Naive thymus-derived CD8-positive, alpha-beta T cell (primary cell): ENCODE data around the gene TLK1. TPM values are rescaled to one million over a fixed set of nuclear protein-coding genes. Genes with fewer than 3 reads are reported as not detected.

Experiments used
- ATAC-seq, 2 donors: fragments of 150-1000 bp; cut with Tn5 transposase in 1 of 2; sonication (Bioruptor Pico), chemical (Tn5 transposase) in 1 of 2; 1 replicate in 1 of 2; 2 replicates in 1 of 2; pipeline ENCODE4 v1.10.0; 2021; ENCODE audit warnings: mild to moderate bottlenecking in 2 of 2, moderate library complexity in 2 of 2
- POLR2A ChIA-PET: fragments of 350-600 bp; sonication (Branson Sonifier 250); formaldehyde crosslinking; loops from one replicate; lab custom pipeline; 2021; ENCODE audit warnings: antibody characterized with exemption; lab: Charles Lee
- DNase-seq, 10 donors: peaks; one replicate each; pipeline versions ENCODE4 v3.0.0 to v3.0.0-alpha.2; 2020 to 2022
- H3K27ac Mint-ChIP-seq, 10 donors: one replicate each; pipeline ENCODE4 v1.8.0; 2020 to 2022; ENCODE audit warnings: mild to moderate bottlenecking in 10 of 10, mixed read lengths in 10 of 10, moderate library complexity in 4 of 10, inconsistent platforms in 1 of 10
- H3K27me3 Mint-ChIP-seq, 5 donors: one replicate each; pipeline ENCODE4 v1.8.0; 2021 to 2022; ENCODE audit warnings: mixed read lengths in 5 of 5
- H3K36me3 Mint-ChIP-seq, 3 donors: one replicate each; pipeline ENCODE4 v1.8.0; 2020 to 2022; ENCODE audit warnings: mixed read lengths in 3 of 3, mild to moderate bottlenecking in 2 of 3, inconsistent platforms in 1 of 3
- H3K4me1 Mint-ChIP-seq, 4 donors: one replicate each; pipeline ENCODE4 v1.8.0; 2021 to 2022; ENCODE audit warnings: mixed read lengths in 4 of 4
- H3K4me3 Mint-ChIP-seq, 10 donors: one replicate each; pipeline ENCODE4 v1.8.0; 2020 to 2022; ENCODE audit warnings: mild to moderate bottlenecking in 10 of 10, mixed read lengths in 10 of 10, moderate library complexity in 6 of 10, inconsistent platforms in 1 of 10
- H3K9me3 Mint-ChIP-seq, 9 donors: one replicate each; pipeline ENCODE4 v1.8.0; 2020 to 2022; ENCODE audit warnings: mixed read lengths in 9 of 9, mild to moderate bottlenecking in 3 of 9, inconsistent platforms in 1 of 9, moderate library complexity in 1 of 9
- polyA plus RNA-seq, 3 donors: library from polyadenylated mRNA; unstranded; fragments of 300-500 nt; fragmentation: Illumina TruSeq; gene quantifications; one replicate each; pipeline ENCODE4 v1.2.3, GENCODE V29; 2021
- total RNA-seq, 8 experiments: library from RNA in 2 of 8; stranded (reverse) in 2 of 8; gene quantifications; one replicate each; pipeline ENCODE4 v1.2.3 and lab custom pipeline; 2021 to 2026

Gene TLK1
- total and polyA plus RNA-seq, 5 experiments from 2014 or later: 27.3 to 159 (median 53.7) TPM

- ATAC-seq (no peak), DNase-seq (no peak)
- H3K27ac Mint-ChIP-seq: no peak overlapping the region
- H3K9me3 Mint-ChIP-seq: no peaks in the 10 kb centered on the region
- POLR2A ChIA-PET: no interaction called here
- H3K36me3 Mint-ChIP-seq: peaks cover 7 to 50% (median 25%) of the 10 kb centered on the region in 3 donors
- peaks cover 4 to 18% (median 9%) of the 10 kb centered on the region in 4 donors for H3K4me1 Mint-ChIP-seq
- no peaks in the 10 kb centered on the region for H3K27me3 Mint-ChIP-seq
- H3K4me3 Mint-ChIP-seq: no peak overlapping the region
Observed at GRCh38 chr2:171016125-171016524, 144.6 kb downstream of the TLK1 start.

- ATAC-seq (no peak), DNase-seq (no peak)
- Mint-ChIP-seq H3K4me1 (peaks cover 0 to 14% (median 5%) of the 10 kb centered on the region in 4 donors), H3K9me3 (no peaks in the 10 kb centered on the region), H3K27me3 (no peaks in the 10 kb centered on the region), H3K36me3 (peaks cover 14 to 63% (median 24%) of the 10 kb centered on the region in 3 donors), H3K27ac (peak overlapping the region in 1 of 10 donors; percentile 5), H3K4me3 (no peak overlapping the region)
- POLR2A ChIA-PET: interaction anchor here (0.7 kb wide), 1 partner anchor 21 kb away, joined by 3 read pairs; no protein-coding TSS in a partner anchor
Observed at GRCh38 chr2:171013851-171014250, 146.8 kb downstream of the TLK1 start.

- DNase-seq (no peak), ATAC-seq (no peak)
- H3K4me1 Mint-ChIP-seq: peaks cover 0 to 4% (median 2%) of the 10 kb centered on the region in 4 donors
- peaks cover 24 to 84% (median 30%) of the 10 kb centered on the region in 3 donors for H3K36me3 Mint-ChIP-seq
- H3K27me3 Mint-ChIP-seq: no peaks in the 10 kb centered on the region
- H3K9me3 Mint-ChIP-seq: no peaks in the 10 kb centered on the region
- POLR2A ChIA-PET: no interaction called here
- H3K27ac Mint-ChIP-seq: peak overlapping the region in 4 of 10 donors; percentile 0 to 75 (median 20)
- H3K4me3 Mint-ChIP-seq: no peak overlapping the region
Observed at GRCh38 chr2:171009386-171009785, 151.3 kb downstream of the TLK1 start.

GRCh38 chr2:171008550-171009205, 152.0 kb downstream of the TLK1 start:
- H3K4me3 Mint-ChIP-seq: no peak overlapping the region
- POLR2A ChIA-PET: interaction anchor here (0.7 to 1.3 kb wide), 3 partner anchors 78 to 425 kb away, joined by 3 to 4 read pairs (median 3); partner anchors contain the start of gene METTL8
- H3K27ac Mint-ChIP-seq: peak overlapping the region in 6 of 10 donors; percentile 28 to 69 (median 46)
- no peaks in the 10 kb centered on the region for H3K27me3 Mint-ChIP-seq
- no peaks in the 10 kb centered on the region for H3K9me3 Mint-ChIP-seq
- H3K4me1 Mint-ChIP-seq: peaks cover 0 to 3% (median 2%) of the 10 kb centered on the region in 4 donors
- H3K36me3 Mint-ChIP-seq: peaks cover 22 to 84% (median 33%) of the 10 kb centered on the region in 3 donors
- ATAC-seq (no peak), DNase-seq (no peak)

- no peak overlapping the region for H3K4me3 Mint-ChIP-seq
- ATAC-seq: no peak
- POLR2A ChIA-PET: no interaction called here
- peaks cover 20 to 78% (median 29%) of the 10 kb centered on the region in 3 donors for H3K36me3 Mint-ChIP-seq
- peaks cover 0 to 3% (median 2%) of the 10 kb centered on the region in 4 donors for H3K4me1 Mint-ChIP-seq
- no peak for DNase-seq
- no peaks in the 10 kb centered on the region for H3K27me3 Mint-ChIP-seq
- no peaks in the 10 kb centered on the region for H3K9me3 Mint-ChIP-seq
- no peak overlapping the region for H3K27ac Mint-ChIP-seq
Observed at GRCh38 chr2:171004833-171005232, 155.9 kb downstream of the TLK1 start.

- DNase-seq: no peak
- Mint-ChIP-seq H3K36me3 (peaks cover 18 to 73% (median 29%) of the 10 kb centered on the region in 3 donors), H3K27ac (peak overlapping the region in 1 of 10 donors; percentile 62), H3K4me3 (no peak overlapping the region), H3K9me3 (no peaks in the 10 kb centered on the region), H3K4me1 (peaks cover 0 to 3% (median 2%) of the 10 kb centered on the region in 4 donors), H3K27me3 (no peaks in the 10 kb centered on the region)
- no peak for ATAC-seq
- POLR2A ChIA-PET: no interaction called here
Observed at GRCh38 chr2:171004363-171004762, 156.3 kb downstream of the TLK1 start.

- no peak overlapping the region for H3K27ac Mint-ChIP-seq
- peaks cover 0 to 2% (median 0%) of the 10 kb centered on the region in 4 donors for H3K4me1 Mint-ChIP-seq
- ATAC-seq (no peak), DNase-seq (no peak)
- H3K4me3 Mint-ChIP-seq: no peak overlapping the region
- POLR2A ChIA-PET: no interaction called here
- no peaks in the 10 kb centered on the region for H3K27me3 Mint-ChIP-seq
- H3K9me3 Mint-ChIP-seq: no peaks in the 10 kb centered on the region
- H3K36me3 Mint-ChIP-seq: peaks cover 5 to 71% (median 20%) of the 10 kb centered on the region in 3 donors
Observed at GRCh38 chr2:170999654-171000053, 161.0 kb downstream of the TLK1 start.

GRCh38 chr2:170997893-170998597, 162.6 kb downstream of the TLK1 start:
- POLR2A ChIA-PET: interaction anchor here (0.9 kb wide), 1 partner anchor 88 kb away, joined by 3 read pairs; no protein-coding TSS in a partner anchor
- H3K9me3 Mint-ChIP-seq: no peaks in the 10 kb centered on the region
- H3K4me1 Mint-ChIP-seq: peaks cover 0 to 2% (median 0%) of the 10 kb centered on the region in 4 donors

GRCh38 chr2:170996316-170996715, 164.4 kb downstream of the TLK1 start:
- Mint-ChIP-seq H3K9me3 (no peaks in the 10 kb centered on the region), H3K36me3 (peaks cover 10 to 75% (median 23%) of the 10 kb centered on the region in 3 donors), H3K27ac (no peak overlapping the region), H3K4me1 (peaks cover 0 to 3% (median under 1%) of the 10 kb centered on the region in 4 donors), H3K27me3 (no peaks in the 10 kb centered on the region), H3K4me3 (no peak overlapping the region)
- DNase-seq: no peak
- POLR2A ChIA-PET: no interaction called here
- no peak for ATAC-seq

More at GRCh38 chr2:170997893-170998597, 162.6 kb downstream of the TLK1 start:
- Mint-ChIP-seq H3K4me3 (no peak overlapping the region), H3K36me3 (peaks cover 5 to 72% (median 19%) of the 10 kb centered on the region in 3 donors), H3K27ac (peak overlapping the region in 4 of 10 donors; percentile 9 to 62 (median 24)), H3K27me3 (no peaks in the 10 kb centered on the region)
- ATAC-seq (no peak), DNase-seq (no peak)

- H3K4me1 Mint-ChIP-seq: peaks cover 0 to 7% (median 0%) of the 10 kb centered on the region in 4 donors
- H3K4me3 Mint-ChIP-seq: no peak overlapping the region
- POLR2A ChIA-PET: no interaction called here
- peak overlapping the region in 3 of 10 donors; percentile 27 to 33 (median 30) for H3K27ac Mint-ChIP-seq
- DNase-seq (no peak), ATAC-seq (no peak)
- no peaks in the 10 kb centered on the region for H3K27me3 Mint-ChIP-seq
- no peaks in the 10 kb centered on the region for H3K9me3 Mint-ChIP-seq
- H3K36me3 Mint-ChIP-seq: peaks cover 5 to 50% (median 26%) of the 10 kb centered on the region in 3 donors
Observed at GRCh38 chr2:170991398-170992182, 169.1 kb downstream of the TLK1 start.

GRCh38 chr2:170986566-170987258, 174.0 kb downstream of the TLK1 start:
- Mint-ChIP-seq H3K36me3 (peaks cover 4 to 11% (median 6%) of the 10 kb centered on the region in 3 donors), H3K27me3 (no peaks in the 10 kb centered on the region), H3K4me1 (peaks cover 0 to 10% (median 2%) of the 10 kb centered on the region in 4 donors), H3K27ac (peak overlapping the region in 3 of 10 donors; percentile 0 to 47 (median 25)), H3K9me3 (no peaks in the 10 kb centered on the region), H3K4me3 (peak overlapping the region in 1 of 10 donors; percentile 38)
- no peak for DNase-seq
- no peak for ATAC-seq
- POLR2A ChIA-PET: no interaction called here

GRCh38 chr2:170985407-170985806, 175.3 kb downstream of the TLK1 start:
- DNase-seq: no peak
- Mint-ChIP-seq H3K27me3 (no peaks in the 10 kb centered on the region), H3K4me1 (peaks cover 0 to 4% (median 2%) of the 10 kb centered on the region in 4 donors), H3K4me3 (no peak overlapping the region), H3K27ac (peak overlapping the region in 1 of 10 donors; percentile 49), H3K9me3 (no peaks in the 10 kb centered on the region), H3K36me3 (peaks cover 0 to 2% (median 2%) of the 10 kb centered on the region in 3 donors)
- POLR2A ChIA-PET: no interaction called here
- ATAC-seq: no peak
